ENCODE data around the gene NXT1. TPM values are rescaled to one million over a fixed set of nuclear protein-coding genes. Genes with fewer than 3 reads are reported as not detected.

The NXT1 gene
- total and polyA plus RNA-seq, 4 donors: 11.9 to 18.7 (median 14.0) TPM

GRCh38 chr20:23366384-23366783, 15.8 kb downstream of the NXT1 start:
- Histone ChIP-seq H3K36me3 (ENCODE audit: control insufficient read depth in 1 of 2, insufficient read depth in 2 of 2, low read length in 1 of 2) (peaks cover 2 to 7% of the 10 kb centered on the region in 2 donors), H3K4me3 (ENCODE audit: low read length in 2 of 2) (no peak overlapping the region), H3K27me3 (ENCODE audit: control insufficient read depth in 1 of 2, insufficient read depth in 2 of 2, low read length in 1 of 2) (no peaks in the 10 kb centered on the region), H3K4me1 (ENCODE audit: control insufficient read depth in 1 of 2, insufficient read depth in 2 of 2, low read length in 2 of 2) (no peaks in the 10 kb centered on the region), H3K27ac (ENCODE audit: low read depth in 1 of 2, low read length in 2 of 2) (no peak overlapping the region), H3K9me3 (ENCODE audit: control insufficient read depth, low read length) (no peaks in the 10 kb centered on the region)
- 43 to 51% methylated on average over 1 of the region's 1 CpG for WGBS, 2 donors
- DNase-seq (no peak), ATAC-seq (ENCODE audit: low FRiP score) (no peak)
- intact Hi-C loops (cut with DNase I): loop anchor here in 1 of 2 donors (10.0 kb wide), 1 partner anchor 238 kb away; the partner anchor contains the start of gene CST9

GRCh38 chr20:23367770-23368169, 17.2 kb downstream of the NXT1 start:
- Histone ChIP-seq H3K4me3 (ENCODE audit: low read length in 2 of 2) (no peak overlapping the region), H3K27me3 (ENCODE audit: control insufficient read depth in 1 of 2, insufficient read depth in 2 of 2, low read length in 1 of 2) (no peaks in the 10 kb centered on the region), H3K9me3 (ENCODE audit: control insufficient read depth, low read length) (no peaks in the 10 kb centered on the region), H3K27ac (ENCODE audit: low read depth in 1 of 2, low read length in 2 of 2) (no peak overlapping the region), H3K4me1 (ENCODE audit: control insufficient read depth in 1 of 2, insufficient read depth in 2 of 2, low read length in 2 of 2) (no peaks in the 10 kb centered on the region), H3K36me3 (ENCODE audit: control insufficient read depth in 1 of 2, insufficient read depth in 2 of 2, low read length in 1 of 2) (peaks cover 2 to 10% of the 10 kb centered on the region in 2 donors)
- no peak for ATAC-seq (ENCODE audit: low FRiP score)
- intact Hi-C loops (cut with DNase I): loop anchor here in 1 of 2 donors (10.0 kb wide), 1 partner anchor 237 kb away; the partner anchor contains the start of gene CST9
- no peak for DNase-seq

- no peak overlapping the region for H3K4me3 ChIP-seq (ENCODE audit: low read length in 2 of 2)
- H3K27me3 ChIP-seq (ENCODE audit: control insufficient read depth in 1 of 2, insufficient read depth in 2 of 2, low read length in 1 of 2): no peaks in the 10 kb centered on the region
- ATAC-seq (ENCODE audit: low FRiP score) (no peak), DNase-seq (no peak)
- WGBS, 2 donors: 85% methylated on average over 2 of the region's 2 CpGs
- no peaks in the 10 kb centered on the region for H3K9me3 ChIP-seq (ENCODE audit: control insufficient read depth, low read length)
- H3K4me1 ChIP-seq (ENCODE audit: control insufficient read depth in 1 of 2, insufficient read depth in 2 of 2, low read length in 2 of 2): no peaks in the 10 kb centered on the region
- H3K36me3 ChIP-seq (ENCODE audit: control insufficient read depth in 1 of 2, insufficient read depth in 2 of 2, low read length in 1 of 2): peaks cover 5 to 14% of the 10 kb centered on the region in 2 donors
- no peak overlapping the region for H3K27ac ChIP-seq (ENCODE audit: low read depth in 1 of 2, low read length in 2 of 2)
- intact Hi-C loops (cut with DNase I): loop anchor here in 1 of 2 donors (10.0 kb wide), 1 partner anchor 236 kb away; the partner anchor contains the start of gene CST9
Measured at GRCh38 chr20:23368316-23369071, 17.9 kb downstream of the NXT1 start.

- Histone ChIP-seq H3K4me1 (ENCODE audit: control insufficient read depth in 1 of 2, insufficient read depth in 2 of 2, low read length in 2 of 2) (no peaks in the 10 kb centered on the region), H3K36me3 (ENCODE audit: control insufficient read depth in 1 of 2, insufficient read depth in 2 of 2, low read length in 1 of 2) (peaks cover 5 to 14% of the 10 kb centered on the region in 2 donors), H3K27ac (ENCODE audit: low read depth in 1 of 2, low read length in 2 of 2) (no peak overlapping the region), H3K4me3 (ENCODE audit: low read length in 2 of 2) (no peak overlapping the region), H3K27me3 (ENCODE audit: control insufficient read depth in 1 of 2, insufficient read depth in 2 of 2, low read length in 1 of 2) (no peaks in the 10 kb centered on the region), H3K9me3 (ENCODE audit: control insufficient read depth, low read length) (no peaks in the 10 kb centered on the region)
- intact Hi-C loops (cut with DNase I): loop anchor here in 1 of 2 donors (10.0 kb wide), 1 partner anchor 236 kb away; the partner anchor contains the start of gene CST9
- 94 to 96% methylated on average over 14 of the region's 14 CpGs for WGBS, 2 donors
- DNase-seq (no peak), ATAC-seq (ENCODE audit: low FRiP score) (no peak)
Measured at GRCh38 chr20:23369072-23369823, 18.7 kb downstream of the NXT1 start.

GRCh38 chr20:23370274-23370673, 19.7 kb downstream of the NXT1 start:
- H3K4me3 ChIP-seq (ENCODE audit: low read length in 2 of 2): no peak overlapping the region

GRCh38 chr20:23370873-23371272, 20.3 kb downstream of the NXT1 start:
- 82 to 90% methylated on average over 3 of the region's 3 CpGs for WGBS, 2 donors
- H3K27ac ChIP-seq (ENCODE audit: low read depth in 1 of 2, low read length in 2 of 2): no peak overlapping the region
- intact Hi-C loops (cut with DNase I): no loop called here
- H3K27me3 ChIP-seq (ENCODE audit: control insufficient read depth in 1 of 2, insufficient read depth in 2 of 2, low read length in 1 of 2): no peaks in the 10 kb centered on the region
- ATAC-seq (ENCODE audit: low FRiP score) (no peak), DNase-seq (no peak)
- no peaks in the 10 kb centered on the region for H3K4me1 ChIP-seq (ENCODE audit: control insufficient read depth in 1 of 2, insufficient read depth in 2 of 2, low read length in 2 of 2)
- peaks cover 5 to 13% of the 10 kb centered on the region in 2 donors for H3K36me3 ChIP-seq (ENCODE audit: control insufficient read depth in 1 of 2, insufficient read depth in 2 of 2, low read length in 1 of 2)
- no peak overlapping the region for H3K4me3 ChIP-seq (ENCODE audit: low read length in 2 of 2)
- H3K9me3 ChIP-seq (ENCODE audit: control insufficient read depth, low read length): no peaks in the 10 kb centered on the region

More at GRCh38 chr20:23370274-23370673, 19.7 kb downstream of the NXT1 start:
- Histone ChIP-seq H3K27me3 (ENCODE audit: control insufficient read depth in 1 of 2, insufficient read depth in 2 of 2, low read length in 1 of 2) (no peaks in the 10 kb centered on the region), H3K27ac (ENCODE audit: low read depth in 1 of 2, low read length in 2 of 2) (no peak overlapping the region), H3K4me1 (ENCODE audit: control insufficient read depth in 1 of 2, insufficient read depth in 2 of 2, low read length in 2 of 2) (no peaks in the 10 kb centered on the region), H3K36me3 (ENCODE audit: control insufficient read depth in 1 of 2, insufficient read depth in 2 of 2, low read length in 1 of 2) (peaks cover 5 to 13% of the 10 kb centered on the region in 2 donors), H3K9me3 (ENCODE audit: control insufficient read depth, low read length) (no peaks in the 10 kb centered on the region)
- WGBS, 2 donors: 92 to 96% methylated on average over 5 of the region's 5 CpGs
- ATAC-seq (ENCODE audit: low FRiP score) (no peak), DNase-seq (no peak)
- intact Hi-C loops (cut with DNase I): no loop called here

GRCh38 chr20:23371496-23371895, 20.9 kb downstream of the NXT1 start:
- no peak overlapping the region for H3K27ac ChIP-seq (ENCODE audit: low read depth in 1 of 2, low read length in 2 of 2)
- intact Hi-C loops (cut with DNase I): no loop called here
- ATAC-seq (ENCODE audit: low FRiP score) (no peak), DNase-seq (no peak)
- peaks cover 5 to 13% of the 10 kb centered on the region in 2 donors for H3K36me3 ChIP-seq (ENCODE audit: control insufficient read depth in 1 of 2, insufficient read depth in 2 of 2, low read length in 1 of 2)
- H3K4me3 ChIP-seq (ENCODE audit: low read length in 2 of 2): no peak overlapping the region
- H3K4me1 ChIP-seq (ENCODE audit: control insufficient read depth in 1 of 2, insufficient read depth in 2 of 2, low read length in 2 of 2): no peaks in the 10 kb centered on the region
- no peaks in the 10 kb centered on the region for H3K9me3 ChIP-seq (ENCODE audit: control insufficient read depth, low read length)
- H3K27me3 ChIP-seq (ENCODE audit: control insufficient read depth in 1 of 2, insufficient read depth in 2 of 2, low read length in 1 of 2): no peaks in the 10 kb centered on the region
- WGBS, 2 donors: 74 to 77% methylated on average over 4 of the region's 4 CpGs

GRCh38 chr20:23374441-23374840, 23.9 kb downstream of the NXT1 start:
- Histone ChIP-seq H3K4me1 (ENCODE audit: control insufficient read depth in 1 of 2, insufficient read depth in 2 of 2, low read length in 2 of 2) (peaks cover 0 to 2% of the 10 kb centered on the region in 2 donors), H3K36me3 (ENCODE audit: control insufficient read depth in 1 of 2, insufficient read depth in 2 of 2, low read length in 1 of 2) (peaks cover 7 to 16% of the 10 kb centered on the region in 2 donors), H3K27me3 (ENCODE audit: control insufficient read depth in 1 of 2, insufficient read depth in 2 of 2, low read length in 1 of 2) (no peaks in the 10 kb centered on the region), H3K9me3 (ENCODE audit: control insufficient read depth, low read length) (no peaks in the 10 kb centered on the region), H3K4me3 (ENCODE audit: low read length in 2 of 2) (no peak overlapping the region), H3K27ac (ENCODE audit: low read depth in 1 of 2, low read length in 2 of 2) (no peak overlapping the region)
- intact Hi-C loops (cut with DNase I): no loop called here
- ATAC-seq (ENCODE audit: low FRiP score) (no peak), DNase-seq (no peak)
- 89 to 91% methylated on average over 5 of the region's 5 CpGs for WGBS, 2 donors

Measured in aorta (tissue), 5 donors.